OCI-LY1 (cell line): ENCODE data around the gene TMEM201.

Experiments used
- H2AFZ ChIP-seq: fragments of 200-600 bp; sonication (generic), shearing (Covaris generic); 2 replicates; pipeline ENCODE4 v1.6.0; 2014; ENCODE audit warnings: antibody characterized with exemption, mild to moderate bottlenecking, low read length
- H3F3A ChIP-seq: fragments of 200-600 bp; sonication (generic), shearing (Covaris generic); 2 replicates; pipeline ENCODE4 v1.6.0; 2014; ENCODE audit warnings: mild to moderate bottlenecking, antibody characterized with exemption, low read length, moderate library complexity; ENCODE audit not compliant: insufficient read depth
- H3K27ac ChIP-seq: fragments of 200-600 bp; sonication (generic); 2 replicates; pipeline ENCODE4 v1.5.1; 2014; ENCODE audit warnings: low read length, mixed run types, mild to moderate bottlenecking, low read depth; ENCODE audit not compliant: poor library complexity, severe bottlenecking
- H3K27me3 ChIP-seq: fragments of 200-600 bp; sonication (generic); 2 replicates; pipeline ENCODE4 v1.6.0; 2014; ENCODE audit warnings: antibody characterized with exemption, mild to moderate bottlenecking, low read length, moderate library complexity; ENCODE audit not compliant: insufficient read depth
- H3K36me3 ChIP-seq: fragments of 200-600 bp; sonication (generic); 2 replicates; pipeline ENCODE4 v1.6.1; 2014; ENCODE audit warnings: mild to moderate bottlenecking, antibody characterized with exemption, low read length, moderate library complexity, mixed read lengths; ENCODE audit not compliant: insufficient read depth
- H3K4me1 ChIP-seq: fragments of 200-600 bp; sonication (generic); 2 replicates; pipeline ENCODE4 v1.5.1; 2014; ENCODE audit warnings: mild to moderate bottlenecking, low read length, moderate library complexity; ENCODE audit not compliant: insufficient read depth, severe bottlenecking
- H3K4me2 ChIP-seq: fragments of 200-600 bp; sonication (generic), shearing (Covaris generic); 2 replicates; pipeline ENCODE4 v1.6.1; 2014; ENCODE audit warnings: low read length
- H3K4me3 ChIP-seq: fragments of 200-600 bp; sonication (generic); 2 replicates; pipeline ENCODE4 v1.5.1; 2014; ENCODE audit warnings: low read length, low read depth, mild to moderate bottlenecking, mixed read lengths; ENCODE audit not compliant: poor library complexity, severe bottlenecking
- H3K79me2 ChIP-seq: fragments of 200-600 bp; shearing (Covaris generic); 2 replicates; pipeline ENCODE4 v1.6.1; 2016; ENCODE audit warnings: mixed run types, low read length, mixed read lengths; ENCODE audit not compliant: insufficient read depth
- H3K9ac ChIP-seq: fragments of 200-600 bp; sonication (generic), shearing (Covaris generic); 2 replicates; pipeline ENCODE4 v1.6.1; 2014; ENCODE audit warnings: mild to moderate bottlenecking, low read length, mixed read lengths
- H3K9me2 ChIP-seq: fragments of 200-600 bp; sonication (generic), shearing (Covaris generic); 2 replicates; pipeline ENCODE4 v1.6.1; 2014; ENCODE audit warnings: low read depth, mild to moderate bottlenecking, low read length, mixed read lengths
- H3K9me3 ChIP-seq: fragments of 200-600 bp; shearing (Covaris generic); 2 replicates; pipeline ENCODE4 v1.6.1; 2014; ENCODE audit warnings: low read length, mixed read lengths
- H4K20me1 ChIP-seq: fragments of 200-600 bp; sonication (generic), shearing (Covaris generic); 2 replicates; pipeline ENCODE4 v1.6.0; 2016; ENCODE audit warnings: mild to moderate bottlenecking, low read length; ENCODE audit not compliant: insufficient read depth
- EZH2 ChIP-seq: fragments of 200-600 bp; sonication (generic), shearing (Covaris generic); IDR thresholded peaks from 2 replicates; pipeline ENCODE4 v1.8.0; 2017; ENCODE audit warnings: borderline replicate concordance, mixed run types, mild to moderate bottlenecking, antibody characterized with exemption, low read length, moderate library complexity, mixed read lengths
- TF ChIP-seq, protein P1 (sequence below): fragments of 200-600 bp; sonication (generic), shearing (Covaris generic); IDR thresholded peaks from 2 replicates; pipeline ENCODE4 v1.5.1; 2017; ENCODE audit warnings: mild to moderate bottlenecking, antibody characterized with exemption, low read length, moderate library complexity, mixed read lengths

Gene TMEM201

DNA sequence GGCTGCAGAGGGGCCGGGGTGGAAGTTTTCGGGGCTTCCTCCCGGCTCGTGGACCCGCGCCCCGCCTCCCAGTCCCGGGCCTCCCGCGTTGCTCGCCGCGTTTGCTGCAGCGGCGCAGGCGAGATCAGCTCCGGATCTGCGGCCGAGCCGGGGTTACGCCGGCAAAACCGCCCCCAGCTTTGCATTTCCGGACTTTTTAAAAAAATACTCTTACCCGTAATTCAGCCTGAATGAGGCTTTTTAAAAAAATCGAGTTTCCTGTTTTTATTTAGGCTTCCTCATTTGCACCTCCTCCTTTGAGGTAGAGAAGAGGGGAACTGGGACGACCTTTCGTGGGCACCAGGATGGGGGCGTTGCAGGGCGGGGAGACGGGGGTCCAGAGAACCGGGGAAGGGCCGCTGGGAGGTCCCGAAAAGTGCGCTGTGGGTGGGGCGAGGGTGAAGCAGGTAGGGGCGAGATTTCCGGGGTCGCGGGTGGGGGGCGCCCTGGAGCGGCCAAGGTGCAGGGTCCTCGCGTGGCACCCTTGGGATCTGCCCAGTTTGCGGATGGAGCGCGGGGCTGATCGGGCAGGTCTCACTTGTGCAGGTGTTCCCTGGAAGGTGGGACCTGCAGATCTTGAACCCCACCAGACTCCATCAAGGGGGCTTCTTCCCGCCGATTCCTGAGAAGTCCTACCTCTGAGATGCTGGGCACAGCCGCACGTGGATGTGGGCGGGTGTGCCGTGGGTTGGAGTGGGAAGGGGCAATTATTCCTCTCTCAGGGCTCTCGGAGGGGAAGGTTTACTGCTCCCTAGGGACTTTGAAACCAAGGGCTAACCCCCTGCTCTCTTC, 63.9 kb downstream of the TMEM201 start:
- Histone ChIP-seq H3K27ac (peak overlapping the region; percentile 97), H4K20me1 (no peaks in the 10 kb centered on the region), H3K9ac (peak overlapping the region; percentile 88), H3K9me3 (no peaks in the 10 kb centered on the region), H3K4me1 (peaks cover 56% of the 10 kb centered on the region), H3K36me3 (no peaks in the 10 kb centered on the region), H3K9me2 (no peaks in the 10 kb centered on the region), H3K79me2 (peaks cover 16% of the 10 kb centered on the region), H3K27me3 (no peaks in the 10 kb centered on the region), H3F3A (peaks cover 6% of the 10 kb centered on the region; the same call in 1 of the 2 replicates), H3K4me3 (peak overlapping the region; percentile 78), H3K4me2 (peak overlapping the region; percentile 69), H2AFZ (no peak overlapping the region)
- TF ChIP-seq, protein P1, sequence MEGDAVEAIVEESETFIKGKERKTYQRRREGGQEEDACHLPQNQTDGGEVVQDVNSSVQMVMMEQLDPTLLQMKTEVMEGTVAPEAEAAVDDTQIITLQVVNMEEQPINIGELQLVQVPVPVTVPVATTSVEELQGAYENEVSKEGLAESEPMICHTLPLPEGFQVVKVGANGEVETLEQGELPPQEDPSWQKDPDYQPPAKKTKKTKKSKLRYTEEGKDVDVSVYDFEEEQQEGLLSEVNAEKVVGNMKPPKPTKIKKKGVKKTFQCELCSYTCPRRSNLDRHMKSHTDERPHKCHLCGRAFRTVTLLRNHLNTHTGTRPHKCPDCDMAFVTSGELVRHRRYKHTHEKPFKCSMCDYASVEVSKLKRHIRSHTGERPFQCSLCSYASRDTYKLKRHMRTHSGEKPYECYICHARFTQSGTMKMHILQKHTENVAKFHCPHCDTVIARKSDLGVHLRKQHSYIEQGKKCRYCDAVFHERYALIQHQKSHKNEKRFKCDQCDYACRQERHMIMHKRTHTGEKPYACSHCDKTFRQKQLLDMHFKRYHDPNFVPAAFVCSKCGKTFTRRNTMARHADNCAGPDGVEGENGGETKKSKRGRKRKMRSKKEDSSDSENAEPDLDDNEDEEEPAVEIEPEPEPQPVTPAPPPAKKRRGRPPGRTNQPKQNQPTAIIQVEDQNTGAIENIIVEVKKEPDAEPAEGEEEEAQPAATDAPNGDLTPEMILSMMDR, result peak; percentile 52
- no peak for TF ChIP-seq EZH2

DNA sequence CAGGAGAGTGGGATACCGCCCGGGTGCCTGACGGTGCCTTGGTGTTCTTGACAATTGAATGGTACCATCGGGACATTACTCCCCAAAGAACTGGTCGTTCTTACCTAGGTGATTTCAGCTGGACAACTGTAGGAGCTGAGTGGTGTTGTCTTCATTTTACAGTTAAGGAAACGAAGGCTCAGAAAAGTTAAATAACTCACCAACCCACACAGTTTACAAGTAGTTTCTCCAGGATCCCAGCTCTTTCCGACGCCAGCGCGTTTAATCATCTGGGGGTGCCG, 64.4 kb downstream of the TMEM201 start:
- no peak for TF ChIP-seq EZH2
- TF ChIP-seq, protein P1, result no peak
- no peaks in the 10 kb centered on the region for H3K27me3 ChIP-seq
- H4K20me1 ChIP-seq, result no peaks in the 10 kb centered on the region
- H3K9ac ChIP-seq, result peak overlapping the region; percentile 88
- peaks cover 21% of the 10 kb centered on the region for H3K79me2 ChIP-seq
- peak overlapping the region; percentile 97 for H3K27ac ChIP-seq
- H3K36me3 ChIP-seq, result no peaks in the 10 kb centered on the region
- H3K9me2 ChIP-seq, result no peaks in the 10 kb centered on the region
- no peak overlapping the region for H2AFZ ChIP-seq
- peaks cover 6% of the 10 kb centered on the region; the same call in 1 of the 2 replicates for H3F3A ChIP-seq
- H3K9me3 ChIP-seq, result no peaks in the 10 kb centered on the region
- peak overlapping the region; percentile 78 for H3K4me3 ChIP-seq
- peak overlapping the region; percentile 69 for H3K4me2 ChIP-seq
- peaks cover 62% of the 10 kb centered on the region for H3K4me1 ChIP-seq

DNA sequence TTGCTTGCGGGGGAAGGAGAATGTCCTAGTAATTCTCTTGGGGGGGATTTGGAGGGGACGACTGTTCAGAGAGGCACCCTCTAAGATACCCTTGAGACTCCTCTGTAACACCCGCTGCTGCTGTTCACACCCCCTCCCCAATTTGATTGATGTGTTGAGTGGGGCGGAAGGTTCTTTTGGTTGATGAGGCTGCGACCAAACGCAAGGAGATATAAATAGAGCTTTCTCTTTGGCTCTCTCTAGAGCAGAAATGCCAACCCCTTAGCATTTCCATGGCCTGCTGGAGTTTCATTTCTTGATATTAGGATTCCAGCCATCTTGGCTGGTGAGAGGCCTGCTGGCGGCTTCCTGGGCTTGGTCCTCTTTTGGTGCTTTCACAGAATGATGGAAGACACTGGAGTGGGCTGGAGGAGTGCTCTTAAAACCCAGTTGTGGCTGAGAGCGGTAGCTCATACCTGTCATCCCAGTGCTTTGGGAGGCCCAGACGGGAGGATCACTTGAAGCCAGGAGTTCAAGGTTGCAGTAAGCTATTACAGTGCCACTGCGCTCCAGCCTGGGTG, 64.9 kb downstream of the TMEM201 start:
- Histone ChIP-seq H3K36me3 (no peaks in the 10 kb centered on the region), H3K9me2 (no peaks in the 10 kb centered on the region), H3F3A (peaks cover 6% of the 10 kb centered on the region; the same call in 1 of the 2 replicates), H3K27me3 (no peaks in the 10 kb centered on the region), H2AFZ (no peak overlapping the region), H3K79me2 (peaks cover 21% of the 10 kb centered on the region), H3K27ac (peak overlapping the region; percentile 97), H4K20me1 (no peaks in the 10 kb centered on the region), H3K9me3 (no peaks in the 10 kb centered on the region), H3K9ac (peak overlapping the region; percentile 88), H3K4me3 (peak overlapping the region; percentile 78), H3K4me1 (peaks cover 65% of the 10 kb centered on the region), H3K4me2 (peak overlapping the region; percentile 69)
- TF ChIP-seq EZH2, result no peak
- TF ChIP-seq, protein P1, result no peak
